ENCODE data around the gene LIPJ. TPM values are rescaled to one million over a fixed set of nuclear protein-coding genes. Genes with fewer than 3 reads are reported as not detected.

Gene LIPJ
- total RNA-seq, 1 experiment from 2014 or later = not detected

GRCh38 chr10:88623835-88624234 is 37.3 kb downstream of the LIPJ start:
- H3K36me3 ChIP-seq (replicated peaks; ENCODE audit: control insufficient read depth, insufficient read depth, low read length) = no peaks in the 10 kb centered on the region
- DNase-seq = no peak
- no peak overlapping the region for H3K4me3 ChIP-seq (ENCODE audit: insufficient read depth, low read depth, low read length)
- no peaks in the 10 kb centered on the region for H3K27me3 ChIP-seq (ENCODE audit: control insufficient read depth, insufficient read depth, low read length)

GRCh38 chr10:88624840-88625239 is 38.3 kb downstream of the LIPJ start:
- Histone ChIP-seq H3K36me3 (replicated peaks; ENCODE audit: control insufficient read depth, insufficient read depth, low read length) (no peaks in the 10 kb centered on the region), H3K4me3 (ENCODE audit: insufficient read depth, low read depth, low read length) (no peak overlapping the region), H3K27me3 (ENCODE audit: control insufficient read depth, insufficient read depth, low read length) (no peaks in the 10 kb centered on the region)
- DNase-seq = no peak

DNA sequence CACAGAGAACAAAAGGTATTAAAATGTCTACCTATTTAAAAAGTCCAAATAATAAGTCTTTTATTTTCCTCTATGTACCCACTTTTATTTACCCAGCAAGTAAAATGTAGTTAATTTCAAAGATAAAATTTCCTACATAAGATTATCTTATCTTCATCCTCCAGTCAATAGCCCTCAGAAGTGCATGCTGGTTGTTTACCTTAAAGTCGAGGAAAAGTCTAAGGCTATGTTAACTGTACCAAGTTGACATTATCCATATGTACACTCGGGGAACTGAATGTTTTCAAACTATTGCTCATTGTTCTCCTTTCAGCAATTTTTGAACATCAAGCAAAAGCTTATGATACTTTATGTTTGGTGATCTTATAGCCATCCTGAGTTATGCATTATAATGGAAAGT is 53.6 kb downstream of the LIPJ start:
- Histone ChIP-seq H3K36me3 (replicated peaks; ENCODE audit: control insufficient read depth, insufficient read depth, low read length) (no peaks in the 10 kb centered on the region), H3K4me3 (ENCODE audit: insufficient read depth, low read depth, low read length) (no peak overlapping the region), H3K27me3 (ENCODE audit: control insufficient read depth, insufficient read depth, low read length) (no peaks in the 10 kb centered on the region)
- DNase-seq = no peak

DNA sequence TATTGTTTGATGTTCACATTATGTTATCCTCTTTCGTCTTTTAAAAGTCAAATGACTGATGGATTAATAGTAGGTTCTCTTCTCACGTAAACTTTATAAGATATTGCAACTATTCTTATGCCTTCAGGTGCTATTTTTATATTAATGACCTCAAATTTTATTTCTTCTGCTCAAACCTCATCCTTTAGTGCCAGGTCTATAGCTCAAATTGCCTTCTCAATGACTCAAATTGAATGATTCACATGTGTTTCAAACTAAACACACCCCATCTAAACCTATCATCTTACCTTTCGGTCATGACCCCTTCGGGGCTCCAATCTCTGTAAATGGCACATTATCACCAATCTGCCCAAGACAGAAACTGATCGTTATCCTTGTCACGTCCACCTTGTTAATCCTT is 55.6 kb downstream of the LIPJ start:
- Histone ChIP-seq H3K36me3 (replicated peaks; ENCODE audit: control insufficient read depth, insufficient read depth, low read length) (no peaks in the 10 kb centered on the region), H3K4me3 (ENCODE audit: insufficient read depth, low read depth, low read length) (no peak overlapping the region), H3K27me3 (ENCODE audit: control insufficient read depth, insufficient read depth, low read length) (no peaks in the 10 kb centered on the region)
- DNase-seq = no peak

DNA sequence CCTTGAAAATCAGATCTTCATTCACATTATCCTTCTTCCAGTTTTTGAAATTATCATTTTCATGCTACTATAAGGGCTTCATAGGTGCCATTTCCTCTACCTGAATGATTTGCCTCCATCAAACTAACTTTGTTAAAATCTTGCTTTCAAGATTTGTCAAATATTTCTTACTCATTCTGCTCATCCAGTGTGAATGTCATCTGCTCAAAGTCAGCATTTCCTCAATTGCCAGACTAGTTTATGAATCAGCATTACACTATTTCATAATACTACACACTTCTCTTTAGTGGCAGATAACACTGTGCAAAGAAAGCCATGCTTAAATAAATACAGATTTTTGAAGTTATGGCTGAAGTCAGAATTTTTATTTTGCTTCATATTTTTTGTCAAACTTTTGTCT is 56.4 kb downstream of the LIPJ start:
- Histone ChIP-seq H3K36me3 (replicated peaks; ENCODE audit: control insufficient read depth, insufficient read depth, low read length) (no peaks in the 10 kb centered on the region), H3K4me3 (ENCODE audit: insufficient read depth, low read depth, low read length) (no peak overlapping the region), H3K27me3 (ENCODE audit: control insufficient read depth, insufficient read depth, low read length) (no peaks in the 10 kb centered on the region)
- no peak for DNase-seq

GRCh38 chr10:88647061-88647615 is 60.6 kb downstream of the LIPJ start:
- DNase-seq = no peak
- Histone ChIP-seq H3K27me3 (ENCODE audit: control insufficient read depth, insufficient read depth, low read length) (no peaks in the 10 kb centered on the region), H3K4me3 (ENCODE audit: insufficient read depth, low read depth, low read length) (no peak overlapping the region), H3K36me3 (replicated peaks; ENCODE audit: control insufficient read depth, insufficient read depth, low read length) (no peaks in the 10 kb centered on the region)

- Histone ChIP-seq H3K27me3 (ENCODE audit: control insufficient read depth, insufficient read depth, low read length) (no peaks in the 10 kb centered on the region), H3K4me3 (ENCODE audit: insufficient read depth, low read depth, low read length) (no peak overlapping the region), H3K36me3 (replicated peaks; ENCODE audit: control insufficient read depth, insufficient read depth, low read length) (no peaks in the 10 kb centered on the region)
- no peak for DNase-seq
Measured at GRCh38 chr10:88651101-88651551, 64.6 kb downstream of the LIPJ start.

- Histone ChIP-seq H3K36me3 (replicated peaks; ENCODE audit: control insufficient read depth, insufficient read depth, low read length) (no peaks in the 10 kb centered on the region), H3K4me3 (ENCODE audit: insufficient read depth, low read depth, low read length) (no peak overlapping the region), H3K27me3 (ENCODE audit: control insufficient read depth, insufficient read depth, low read length) (no peaks in the 10 kb centered on the region)
- DNase-seq = no peak
Measured at GRCh38 chr10:88652616-88653015, 66.1 kb downstream of the LIPJ start.

Other genes starting within 250 kb of the LIPJ start
- 4.9 and 9.7 TPM in 2 replicates for gene RNLS, start 3.4 kb upstream of the LIPJ start, total RNA-seq (2014; rRNA removed; shearing (Covaris generic))
- not detected in 2 replicates for gene LIPF, start 77.7 kb downstream of the LIPJ start, total RNA-seq (2014; rRNA removed; shearing (Covaris generic))
- gene LIPK, start 119.5 kb downstream of the LIPJ start, total RNA-seq (2014; rRNA removed; shearing (Covaris generic)) = not detected in 2 replicates
- not detected in 2 replicates for gene LIPN, start 173.3 kb downstream of the LIPJ start, total RNA-seq (2014; rRNA removed; shearing (Covaris generic))
- gene LIPM, start 216.0 kb downstream of the LIPJ start, total RNA-seq (2014; rRNA removed; shearing (Covaris generic)) = not detected in 2 replicates

Data from H7 (cell line).